ENCODE measurements around the gene API5.
"Not testable (repeated sequence)": the region's sequence is repeated elsewhere in the genome, so short reads cannot be mapped to it uniquely, and the experiment has no call there.

The API5 gene

GRCh38 chr11:43311791-43312607, at the start of gene API5:
TSS of gene API5 (plus strand) at chr11:43311996. CDS start at chr11:43312128, 132 bp downstream.
- DNase-seq = peak; percentile 91

DNA sequence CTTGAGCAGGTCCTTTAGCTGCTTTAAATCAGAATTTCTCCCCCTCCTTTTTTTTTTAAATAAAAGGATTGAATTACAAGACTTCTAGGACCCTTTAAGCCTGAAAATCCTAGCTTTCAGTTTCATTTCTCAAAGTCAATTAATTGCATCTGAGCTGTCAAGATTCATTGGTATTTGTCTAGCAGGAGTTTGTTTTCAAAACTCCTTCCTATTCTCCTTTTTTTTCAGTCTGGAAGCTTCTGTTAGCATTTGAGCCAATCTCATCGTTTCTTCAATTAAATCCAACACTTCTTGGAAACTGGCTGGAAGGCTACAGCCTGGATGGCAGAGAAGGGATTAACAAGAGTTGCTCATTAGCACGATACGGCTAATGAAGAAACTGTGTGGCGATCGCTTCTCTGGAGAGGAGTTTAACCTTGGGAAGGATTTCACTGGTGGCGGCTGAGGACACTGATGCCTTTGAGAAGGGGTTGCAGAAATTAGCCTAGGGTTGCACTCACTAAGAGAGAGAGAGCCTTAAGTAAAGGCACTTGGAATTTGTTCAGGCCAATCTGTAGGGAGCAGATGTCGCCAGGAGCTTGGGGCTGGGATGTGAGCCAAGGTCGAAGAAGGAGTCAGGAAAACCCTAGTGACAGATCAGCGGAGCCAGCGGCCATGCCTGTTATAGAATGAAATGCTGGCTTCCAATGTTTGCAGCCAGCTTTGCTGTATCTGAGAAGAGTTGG, 43.8 kb upstream of the API5 start:
- DNase-seq = no peak

GRCh38 chr11:43268786-43269185, 43.0 kb upstream of the API5 start:
- DNase-seq = no peak

GRCh38 chr11:43269254-43269918, 42.4 kb upstream of the API5 start:
- no peak for DNase-seq

GRCh38 chr11:43270468-43270867, 41.3 kb upstream of the API5 start:
- no peak for DNase-seq

DNA sequence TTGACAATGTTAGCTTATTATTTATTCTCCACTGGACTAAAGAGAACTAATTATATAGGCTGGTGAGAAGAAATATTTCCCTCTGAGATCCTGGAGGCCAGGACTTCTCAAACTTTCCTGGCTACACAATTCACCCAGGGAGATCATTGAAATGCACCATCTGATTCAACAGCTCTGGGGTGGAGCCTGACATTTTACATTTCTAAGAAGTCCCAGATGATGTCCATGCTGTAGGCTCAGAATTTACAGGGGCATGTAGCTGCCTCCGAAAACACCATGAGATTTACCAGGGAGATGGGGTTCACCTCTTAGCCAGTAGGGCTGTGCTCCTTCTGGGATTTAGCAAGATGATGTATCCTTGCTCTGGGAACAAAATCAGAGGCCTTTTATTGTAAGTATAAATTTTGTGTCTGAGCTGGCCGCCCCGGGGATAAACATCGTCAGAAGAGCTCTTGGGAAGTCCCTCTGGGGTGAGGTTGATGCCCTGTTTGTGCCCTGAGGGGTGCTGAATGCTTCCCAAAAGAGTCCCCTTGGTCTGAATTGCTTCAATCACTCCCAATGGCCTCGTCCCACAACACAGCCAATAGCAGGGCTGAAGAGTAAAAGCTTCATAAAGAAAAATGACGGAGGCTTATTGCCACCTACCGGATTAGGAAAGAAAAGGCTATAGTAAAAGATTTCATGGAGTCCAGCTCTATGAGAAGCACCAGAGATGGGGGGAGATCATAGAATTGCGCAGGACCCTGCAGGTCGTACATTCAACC, 33.4 kb upstream of the API5 start:
- DNase-seq = no peak

DNA sequence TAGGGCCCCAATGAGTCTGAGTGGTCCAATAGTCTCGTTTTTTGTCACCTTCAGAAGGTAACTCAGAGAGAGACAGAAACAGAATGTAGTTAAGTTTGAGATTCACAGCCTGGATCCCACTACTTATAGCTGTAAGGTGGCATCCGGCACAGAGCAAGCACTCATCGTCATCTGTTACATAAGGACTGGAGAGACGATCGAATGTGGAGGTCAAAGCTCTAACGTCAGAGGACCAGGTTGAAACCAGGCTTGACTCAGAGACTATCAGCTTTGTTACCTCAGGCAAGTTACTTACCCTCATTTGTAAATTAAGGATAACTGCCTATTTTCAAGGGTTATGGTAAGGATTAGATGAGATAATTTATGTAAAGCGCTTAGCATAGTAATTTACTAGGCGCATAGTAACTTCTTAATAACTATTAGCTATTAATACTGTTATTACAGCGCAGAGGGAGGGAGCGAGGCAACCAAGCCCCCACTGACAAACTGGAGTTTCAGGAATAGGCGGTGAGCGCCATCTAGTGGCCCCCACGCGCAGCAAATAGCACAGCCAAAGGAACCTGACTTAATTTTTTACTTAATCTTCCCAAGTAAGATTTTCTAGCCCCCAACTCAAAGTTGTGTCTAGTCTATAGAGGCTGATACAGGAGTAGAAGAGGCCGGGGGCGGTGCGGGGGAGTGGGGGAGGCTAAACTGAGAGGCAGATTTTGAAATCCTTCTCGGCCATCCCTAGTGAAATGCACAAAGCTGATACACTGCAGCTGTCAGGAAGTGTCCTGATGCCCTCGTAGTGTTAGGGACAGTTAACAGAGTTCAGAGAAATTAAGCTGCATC, 29.0 kb upstream of the API5 start:
- peak; percentile 42 for DNase-seq

GRCh38 chr11:43285826-43286225, 26.0 kb upstream of the API5 start:
- no peak for DNase-seq

DNA sequence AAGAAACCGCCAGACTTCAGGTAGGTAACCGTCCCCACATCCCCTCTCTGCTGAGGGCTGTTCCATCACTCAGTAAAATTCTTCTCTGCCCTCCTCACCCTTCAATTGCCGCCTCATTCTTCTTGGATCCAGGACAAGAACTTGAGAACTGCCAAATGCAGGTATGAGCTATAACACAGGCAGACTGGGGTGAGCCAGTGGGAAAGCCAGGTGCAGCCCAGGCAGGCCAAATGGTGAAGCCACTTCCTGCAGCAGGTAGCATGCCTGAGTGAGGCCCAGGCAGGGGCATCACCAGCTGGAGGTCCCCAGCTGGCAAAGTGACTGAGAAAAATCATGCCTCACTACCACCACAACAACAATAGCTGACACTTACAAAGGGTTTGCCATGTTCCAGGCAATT, 22.4 kb upstream of the API5 start:
- DNase-seq = no peak

DNA sequence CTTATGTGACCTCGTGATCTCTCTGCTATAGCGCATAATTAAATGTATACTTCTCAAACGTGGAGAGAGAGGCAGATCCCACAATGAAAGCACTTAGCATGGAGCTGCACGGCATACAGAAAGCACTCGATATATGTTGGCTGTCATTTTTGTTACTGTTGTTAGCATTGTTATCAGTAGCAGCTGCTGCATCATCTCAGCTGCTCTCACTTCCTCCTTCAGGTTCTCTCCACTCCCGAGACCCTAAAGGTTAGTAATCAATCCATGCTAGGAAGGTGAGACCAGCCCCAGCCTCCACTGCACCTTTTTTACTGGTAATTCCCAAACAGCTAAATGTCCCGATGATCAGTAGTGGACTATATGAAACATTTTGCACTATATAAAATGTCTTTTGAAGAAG, 13.4 kb upstream of the API5 start:
- DNase-seq = no peak

DNA sequence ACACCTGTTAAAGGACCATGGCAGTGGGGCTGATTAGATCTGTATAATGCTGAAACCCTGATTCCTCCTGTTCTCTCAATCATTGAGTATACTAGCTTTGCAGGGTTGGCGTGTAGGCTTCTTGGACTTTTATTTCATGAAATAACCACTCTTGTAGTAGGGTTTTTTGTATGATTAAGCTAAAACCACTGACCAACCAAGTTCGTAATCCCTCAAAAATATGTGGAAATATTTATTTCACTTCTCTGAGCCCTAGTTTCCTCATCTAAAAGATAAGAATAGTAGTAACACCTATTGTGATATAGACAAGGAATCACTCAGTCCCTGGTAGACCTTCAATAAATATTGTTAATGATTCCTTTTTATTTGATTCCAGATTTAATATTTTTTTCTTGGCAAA, 4.2 kb downstream of the API5 start:
- DNase-seq = no peak

DNA sequence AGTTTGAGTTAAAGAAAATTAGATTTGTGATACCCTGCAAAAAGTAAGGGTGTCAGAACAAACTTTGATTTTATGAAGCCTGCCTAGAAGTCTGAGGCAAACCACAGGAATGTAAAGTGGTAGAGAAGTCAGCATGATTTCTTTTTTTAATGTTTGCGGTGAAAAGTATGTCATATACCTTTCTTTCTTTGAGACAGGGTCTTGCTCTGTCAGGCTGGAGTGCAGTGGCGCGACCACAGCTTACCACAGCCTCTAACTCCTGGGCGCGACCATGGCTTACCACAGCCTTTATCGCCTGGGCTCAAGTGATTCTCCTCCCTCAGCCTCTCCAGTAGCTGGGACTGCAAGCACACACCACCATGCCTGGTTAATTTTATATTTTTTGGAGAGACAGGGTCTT, 4.7 kb downstream of the API5 start:
- DNase-seq = no peak

DNA sequence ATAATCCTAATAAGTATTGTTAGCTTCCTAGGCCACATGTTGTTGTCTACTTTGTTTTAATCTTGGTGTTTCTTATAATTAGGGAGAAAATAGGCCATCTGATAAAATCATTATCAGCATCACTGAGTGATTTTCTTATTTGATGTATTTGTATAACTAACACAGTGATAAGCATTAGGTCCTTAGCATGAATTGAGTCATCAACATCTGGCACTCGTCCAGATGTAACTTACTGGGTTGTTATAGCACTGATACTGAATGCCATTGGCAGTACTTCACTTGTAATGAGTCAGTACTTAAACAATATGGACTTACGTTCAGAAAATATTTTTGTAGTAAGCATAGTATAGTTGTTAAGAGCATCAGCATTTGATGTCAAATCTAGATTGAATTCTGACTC, 16.2 kb downstream of the API5 start:
- DNase-seq = no peak

- no peak for DNase-seq
Measured at GRCh38 chr11:43328482-43328881, 16.7 kb downstream of the API5 start.

DNA sequence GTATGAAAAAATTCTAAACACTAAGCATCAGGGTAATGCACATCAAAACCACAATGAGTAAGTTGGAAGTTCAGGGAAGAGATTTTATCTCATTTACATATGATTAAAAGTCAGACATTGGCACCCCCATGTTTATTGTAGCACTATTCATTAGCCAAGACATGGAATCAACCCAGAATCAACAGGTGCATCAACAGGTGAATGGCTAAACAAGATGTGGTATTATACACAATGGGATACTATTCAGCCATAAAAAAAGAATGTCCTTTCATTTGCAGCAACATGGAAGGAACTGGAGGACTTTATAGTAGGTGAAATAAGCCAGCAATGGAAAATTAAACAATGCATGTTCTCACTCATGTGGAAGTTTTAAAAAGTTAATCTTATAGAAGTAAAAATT, 29.4 kb downstream of the API5 start:
- no peak for DNase-seq

- not testable (repeated sequence) for DNase-seq
Measured at GRCh38 chr11:43351426-43351825, 39.6 kb downstream of the API5 start.

DNA sequence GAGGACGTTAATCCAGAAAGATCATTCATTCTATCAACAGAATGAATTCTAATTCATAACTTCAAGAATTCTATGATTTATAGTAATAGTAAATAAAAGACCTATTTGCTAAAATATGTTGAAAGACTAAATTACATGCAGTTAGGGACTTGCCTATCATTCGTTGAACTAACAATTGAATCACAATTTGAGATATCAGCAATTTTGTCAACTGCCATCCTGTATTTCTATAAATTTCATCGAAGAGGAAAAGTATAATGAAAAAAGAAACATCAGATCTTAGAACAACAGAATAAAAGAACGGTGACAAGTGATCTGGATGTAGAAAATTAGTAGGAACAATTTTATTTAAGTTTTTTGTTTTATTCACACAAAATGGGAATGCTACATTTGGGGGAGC, 42.5 kb downstream of the API5 start:
- no peak for DNase-seq

DNA sequence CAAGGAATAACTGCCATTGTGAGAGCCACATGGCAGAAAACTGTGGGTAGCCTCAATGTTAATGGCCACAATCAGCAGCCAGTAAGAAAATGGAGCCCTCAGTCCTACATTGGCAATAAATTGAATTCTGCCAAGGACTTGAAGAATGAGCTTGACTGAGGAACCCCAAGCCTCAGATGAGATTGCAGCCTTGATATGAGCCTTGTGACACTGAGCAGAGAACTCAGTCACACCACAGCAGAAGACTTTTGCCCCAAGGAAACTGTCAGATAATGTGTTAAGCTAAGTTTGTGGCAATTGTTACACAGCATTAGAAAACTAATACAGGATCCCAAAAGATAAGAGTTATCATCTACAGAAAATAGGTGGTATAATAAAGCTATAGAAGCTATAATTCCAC, 44.5 kb downstream of the API5 start:
- DNase-seq = no peak

DNA sequence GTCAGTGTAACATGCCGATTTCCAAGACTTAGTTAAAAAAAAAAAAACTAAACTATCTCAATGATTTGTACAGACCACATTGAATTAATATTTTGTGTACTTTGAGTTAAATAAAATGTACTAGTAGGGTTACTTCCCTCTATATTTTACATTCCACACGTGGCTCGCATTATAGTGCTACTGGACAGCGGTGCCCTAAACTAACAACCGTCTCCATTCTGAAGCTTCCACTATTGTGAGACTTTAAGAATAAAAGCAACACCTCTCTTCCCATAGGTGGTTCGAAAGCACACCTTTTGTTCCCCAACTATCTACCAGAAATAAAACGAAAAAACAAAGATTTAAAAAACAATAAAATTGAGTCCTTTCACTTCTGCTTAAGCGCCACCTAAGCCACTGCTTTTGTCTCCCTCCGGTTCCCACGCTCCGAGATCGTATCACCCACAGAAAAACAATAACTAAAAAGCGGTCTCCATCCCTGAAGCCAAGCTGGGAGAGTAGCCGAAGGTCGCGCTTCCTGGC, 46.5 kb downstream of the API5 start:
- DNase-seq = no peak

DNA sequence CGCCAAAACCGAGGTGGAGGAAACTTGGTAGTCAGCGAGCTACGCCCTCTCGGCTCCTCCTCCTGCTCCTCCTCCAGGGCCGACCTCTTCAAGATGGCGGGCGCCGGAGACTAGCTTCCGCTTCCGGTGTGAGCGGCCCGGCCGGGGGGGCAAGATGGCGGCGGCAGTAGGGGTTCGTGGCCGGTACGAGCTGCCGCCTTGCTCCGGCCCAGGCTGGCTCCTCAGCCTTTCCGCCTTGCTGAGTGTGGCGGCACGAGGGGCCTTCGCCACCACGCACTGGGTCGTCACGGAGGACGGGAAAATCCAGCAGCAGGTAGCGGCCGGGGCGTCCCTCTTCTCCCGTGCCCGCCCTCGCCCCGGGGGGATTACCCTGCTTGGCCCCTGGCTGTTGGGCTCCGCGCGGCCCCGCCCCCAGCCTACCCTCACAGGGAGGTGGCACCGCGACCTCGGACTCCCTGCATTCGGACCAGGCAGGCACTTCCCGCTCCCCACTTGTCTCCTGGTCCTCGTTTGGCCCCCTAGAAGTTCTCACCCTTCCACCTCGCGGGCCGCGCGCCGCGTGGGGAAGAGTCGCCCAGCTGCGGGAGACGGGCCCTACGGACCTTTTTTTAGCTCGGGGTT, 47.1 kb downstream of the API5 start, which contains the start of gene TTC17:
TSS of gene TTC17 (plus strand) at position 120 of the 621 bp plus-strand sequence. CDS start at position 155, 35 bp downstream.
- DNase-seq = peak; percentile 94

- no peak for DNase-seq
Measured at GRCh38 chr11:43359422-43359818, 47.6 kb downstream of the API5 start.
